ENCODE data around the gene MLN.

- TF ChIP-seq CTCF (IDR thresholded peaks at IDR 0.05), result no peak
- no peak for TF ChIP-seq POLR2A (IDR thresholded peaks at IDR 0.05)
These were observed 10.8 kb downstream of the MLN start for GRCh38 chr6:33792981-33793380.

Measured in esophagus squamous epithelium (tissue), 4 donors.